CD8-positive, alpha-beta memory T cell (primary cell): Measurements from ENCODE around the gene ZNF597. TPM values are rescaled to one million over a fixed set of nuclear protein-coding genes. Genes with fewer than 3 reads are reported as not detected.

Experiments
- CTCF ChIA-PET: fragments of 350-600 bp; sonication (Branson Sonifier 250); formaldehyde crosslinking; loops from one replicate; lab custom pipeline; 2021; ENCODE audit warnings: antibody characterized with exemption; lab: Charles Lee
- POLR2A ChIA-PET: fragments of 350-600 bp; sonication (Branson Sonifier 250); formaldehyde crosslinking; loops from one replicate; lab custom pipeline; 2021; ENCODE audit warnings: antibody characterized with exemption; lab: Charles Lee
- DNase-seq, 5 donors: peaks; one replicate each; pipeline versions ENCODE4 v3.0.0 to v3.0.0-alpha.2; 2020 to 2022; ENCODE audit warnings: mixed read lengths in 1 of 5
- H3K27ac ChIP-seq: one replicate; pipeline ENCODE4 v1.7.0; 2013; ENCODE audit warnings: low read depth, mild to moderate bottlenecking, low read length, moderate library complexity
- H3K27me3 ChIP-seq: 2 replicates; pipeline ENCODE4 v1.7.0; 2013; ENCODE audit warnings: low read length, mild to moderate bottlenecking; ENCODE audit not compliant: insufficient read depth, poor library complexity, severe bottlenecking
- H3K36me3 ChIP-seq: 2 replicates; pipeline ENCODE4 v1.7.0; 2013; ENCODE audit warnings: mild to moderate bottlenecking, low read length, moderate library complexity; ENCODE audit not compliant: insufficient read depth
- H3K4me1 ChIP-seq: 2 replicates; pipeline ENCODE4 v1.7.0; 2013; ENCODE audit warnings: mild to moderate bottlenecking, low read length, moderate library complexity; ENCODE audit not compliant: insufficient read depth
- H3K4me3 ChIP-seq: 2 replicates; pipeline ENCODE4 v1.7.0; 2013; ENCODE audit warnings: mild to moderate bottlenecking, low read length
- H3K9me3 ChIP-seq: 2 replicates; pipeline ENCODE4 v1.7.0; 2013; ENCODE audit warnings: mild to moderate bottlenecking, low read length
- H3K27ac Mint-ChIP-seq, 8 donors: one replicate each; pipeline ENCODE4 v1.8.0; 2020 to 2021; ENCODE audit warnings: mixed read lengths in 8 of 8, mild to moderate bottlenecking in 6 of 8, inconsistent platforms in 3 of 8, moderate library complexity in 3 of 8
- H3K27me3 Mint-ChIP-seq, 2 donors: one replicate each; pipeline ENCODE4 v1.8.0; 2020 to 2021; ENCODE audit warnings: mixed read lengths in 2 of 2, mild to moderate bottlenecking in 1 of 2, moderate library complexity in 1 of 2
- H3K36me3 Mint-ChIP-seq, 3 donors: one replicate each; pipeline ENCODE4 v1.8.0; 2020 to 2021; ENCODE audit warnings: mixed read lengths in 3 of 3, inconsistent platforms in 1 of 3, mild to moderate bottlenecking in 1 of 3
- H3K4me1 Mint-ChIP-seq, 3 donors: one replicate each; pipeline ENCODE4 v1.8.0; 2020 to 2021; ENCODE audit warnings: mixed read lengths in 3 of 3, inconsistent platforms in 1 of 3, mild to moderate bottlenecking in 1 of 3
- H3K4me3 Mint-ChIP-seq, 7 donors: one replicate each; pipeline ENCODE4 v1.8.0; 2020 to 2021; ENCODE audit warnings: mixed read lengths in 7 of 7, mild to moderate bottlenecking in 6 of 7, moderate library complexity in 4 of 7, inconsistent platforms in 2 of 7
- H3K9me3 Mint-ChIP-seq, 5 donors: one replicate each; pipeline ENCODE4 v1.8.0; 2020 to 2022; ENCODE audit warnings: mixed read lengths in 5 of 5, mild to moderate bottlenecking in 3 of 5, moderate library complexity in 2 of 5, inconsistent platforms in 1 of 5
- polyA plus RNA-seq: library from polyadenylated mRNA; unstranded; fragments of 300-500 nt; fragmentation: Illumina TruSeq; gene quantifications from one replicate; pipeline ENCODE4 v1.2.3, GENCODE V29; 2021
- total RNA-seq, 2 experiments: library from RNA; stranded (reverse); gene quantifications; one replicate each; pipeline ENCODE4 v1.2.3, GENCODE V29; 2021

ZNF597 gene
- total and polyA plus RNA-seq, 3 experiments from 2014 or later: 1.3 to 2.4 (median 2.4) TPM

DNA sequence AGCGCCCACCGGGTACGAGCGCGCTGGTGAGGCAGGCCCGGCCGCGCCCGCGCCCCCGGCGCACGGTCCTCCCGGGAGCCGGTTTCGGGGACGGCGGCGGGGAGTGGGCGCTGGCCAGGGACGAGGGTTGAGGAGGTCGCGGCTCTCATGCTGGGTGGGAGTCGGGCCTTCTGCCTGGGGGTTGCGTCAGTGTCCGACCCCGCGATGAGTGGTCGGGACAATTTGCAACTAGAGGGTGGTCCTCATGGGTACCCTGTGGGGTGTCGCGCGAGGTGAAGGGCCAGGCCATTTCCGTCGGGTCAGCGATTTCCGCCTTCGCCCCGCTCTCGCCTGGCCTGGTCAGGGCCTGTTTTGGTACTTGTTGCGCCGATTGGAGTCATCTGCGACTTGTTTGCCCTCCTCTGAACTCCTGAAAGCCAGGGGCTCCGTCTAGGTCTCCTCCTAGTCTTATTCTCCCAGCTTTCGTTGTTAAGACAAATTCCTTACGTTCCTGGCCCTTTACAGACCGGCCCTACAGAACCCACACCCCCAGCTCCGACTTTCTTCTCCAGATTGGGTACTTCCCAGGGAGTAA lies 15.1 kb upstream of the ZNF597 start:
- Histone ChIP-seq H3K27ac (peak overlapping the region; percentile 78), H3K4me3 (peak overlapping the region; percentile 84), H3K36me3 (no peaks in the 10 kb centered on the region), H3K4me1 (peaks cover 46% of the 10 kb centered on the region), H3K27me3 (no peaks in the 10 kb centered on the region), H3K9me3 (no peaks in the 10 kb centered on the region)
- H3K36me3 Mint-ChIP-seq: peaks cover 0 to 3% (median 0%) of the 10 kb centered on the region in 3 donors
- ChIA-PET POLR2A (no interaction called here), CTCF (interaction anchor here (1.0 to 1.2 kb wide), 2 partner anchors 15 to 58 kb away, joined by 3 to 5 read pairs; partner anchors contain the start of genes NAA60, ZNF174, ZNF597 and ZSCAN32)
- DNase-seq: peak in 1 of 5 donors; percentile 26
- H3K9me3 Mint-ChIP-seq: no peaks in the 10 kb centered on the region
- H3K4me1 Mint-ChIP-seq: peaks cover 45 to 61% (median 49%) of the 10 kb centered on the region in 3 donors
- no peaks in the 10 kb centered on the region for H3K27me3 Mint-ChIP-seq
- H3K27ac Mint-ChIP-seq: peak overlapping the region; percentile 59 to 96 (median 86)
- H3K4me3 Mint-ChIP-seq: peak overlapping the region; percentile 74 to 97 (median 94)

DNA sequence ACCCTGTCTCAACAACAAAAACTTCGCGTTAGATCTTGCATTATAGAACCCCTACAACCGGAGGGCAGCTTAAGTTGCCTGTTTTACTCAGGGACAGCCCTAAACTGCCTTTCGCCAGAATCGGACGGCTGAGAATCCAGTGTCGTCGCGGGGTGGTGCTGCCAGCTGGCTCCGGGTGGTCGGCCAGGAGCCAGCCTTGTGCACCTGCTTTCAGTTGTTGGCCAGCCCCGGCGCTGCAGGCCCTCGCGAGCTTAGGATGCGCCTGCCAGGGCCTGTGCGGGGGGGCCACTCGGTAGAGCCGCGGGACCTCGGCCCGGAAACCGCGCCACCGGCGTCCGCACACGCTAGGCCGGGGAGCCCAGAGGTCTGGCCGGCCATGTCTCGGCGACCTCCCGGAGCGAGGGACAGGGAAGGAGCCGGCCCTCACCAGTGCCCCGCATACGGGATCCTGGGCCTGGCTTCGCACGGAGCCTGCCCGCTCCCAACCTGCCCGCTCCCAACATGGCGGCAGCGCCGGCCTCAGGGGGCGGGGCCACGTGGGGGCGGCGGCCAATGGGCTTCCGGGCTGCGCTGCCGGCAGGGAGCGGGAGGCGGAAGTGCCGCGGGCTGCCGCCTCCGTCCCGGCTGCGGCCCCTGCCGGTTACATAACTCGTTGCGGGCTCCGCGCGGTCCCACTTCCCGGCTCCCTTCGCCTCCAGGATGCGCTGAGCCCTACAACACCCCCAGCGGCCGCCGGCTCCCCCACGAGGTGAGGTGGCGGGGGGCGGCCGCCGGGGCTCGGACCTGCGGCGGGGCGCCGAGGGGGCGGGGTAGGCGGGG lies 14.3 kb upstream of the ZNF597 start:
- Histone ChIP-seq H3K36me3 (no peaks in the 10 kb centered on the region), H3K4me3 (peak overlapping the region; percentile 89), H3K27me3 (no peaks in the 10 kb centered on the region), H3K9me3 (no peaks in the 10 kb centered on the region), H3K27ac (peak overlapping the region; percentile 78), H3K4me1 (peaks cover 40% of the 10 kb centered on the region)
- ChIA-PET POLR2A (interaction anchor here (0.9 to 1.5 kb wide), 5 partner anchors 14 to 328 kb away, joined by 3 to 10 read pairs (median 8); partner anchors contain the start of genes CLUAP1, NAA60, ZNF174 and ZNF263), CTCF (interaction anchor here (0.5 to 1.4 kb wide), 8 partner anchors 14 to 286 kb away, joined by 3 to 7 read pairs (median 4); partner anchors contain the start of genes CLUAP1, NAA60, ZNF174 and ZNF597)
- peaks cover 0 to 3% (median 0%) of the 10 kb centered on the region in 3 donors for H3K36me3 Mint-ChIP-seq
- peaks cover 45 to 55% (median 49%) of the 10 kb centered on the region in 3 donors for H3K4me1 Mint-ChIP-seq
- peak overlapping the region; percentile 74 to 89 (median 84) for H3K4me3 Mint-ChIP-seq
- H3K9me3 Mint-ChIP-seq: no peaks in the 10 kb centered on the region
- peak; percentile 87 to 94 (median 92) for DNase-seq
- peak overlapping the region; percentile 88 to 94 (median 92) for H3K27ac Mint-ChIP-seq
- H3K27me3 Mint-ChIP-seq: no peaks in the 10 kb centered on the region

DNA sequence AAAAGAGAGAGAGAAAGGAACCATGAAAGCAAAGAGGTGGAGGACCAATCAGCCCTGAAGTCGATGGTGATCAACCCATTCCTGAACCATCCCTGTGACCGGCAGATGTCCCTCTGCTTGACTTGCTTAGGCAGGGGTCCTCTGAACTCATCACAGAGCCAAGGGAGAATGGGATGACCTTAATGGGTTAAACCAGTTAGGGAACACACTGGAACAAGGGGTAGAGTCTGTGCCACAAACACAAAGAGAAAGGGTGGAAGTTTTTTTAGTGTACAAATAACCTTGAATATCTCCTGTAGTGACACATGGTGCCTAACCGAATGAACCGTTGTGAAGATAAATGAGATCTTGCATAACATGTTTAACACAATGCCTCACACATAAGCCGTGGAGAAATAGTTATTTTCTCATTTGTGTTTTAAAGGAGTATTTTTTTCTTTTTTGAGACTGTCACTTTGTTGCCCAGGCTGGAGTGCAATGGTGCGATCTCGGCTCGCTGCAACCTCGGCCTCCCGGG lies 11.4 kb upstream of the ZNF597 start:
- peaks cover 0 to 16% (median 0%) of the 10 kb centered on the region in 3 donors for H3K36me3 Mint-ChIP-seq
- H3K4me3 Mint-ChIP-seq: peak overlapping the region in 6 of 7 donors; percentile 18 to 69 (median 44)
- H3K27me3 Mint-ChIP-seq: no peaks in the 10 kb centered on the region
- no peaks in the 10 kb centered on the region for H3K9me3 ChIP-seq
- no peaks in the 10 kb centered on the region for H3K9me3 Mint-ChIP-seq
- no peak overlapping the region for H3K27ac ChIP-seq
- DNase-seq: no peak
- peaks cover 23 to 33% (median 31%) of the 10 kb centered on the region in 3 donors for H3K4me1 Mint-ChIP-seq
- H3K4me1 ChIP-seq: peaks cover 19% of the 10 kb centered on the region
- ChIA-PET CTCF (no interaction called here), POLR2A (no interaction called here)
- H3K27ac Mint-ChIP-seq: peak overlapping the region in 5 of 8 donors; percentile 5 to 82 (median 42)
- H3K4me3 ChIP-seq: no peak overlapping the region
- no peaks in the 10 kb centered on the region for H3K36me3 ChIP-seq
- H3K27me3 ChIP-seq: no peaks in the 10 kb centered on the region

- no peaks in the 10 kb centered on the region for H3K9me3 Mint-ChIP-seq
- H3K4me1 Mint-ChIP-seq: peaks cover 17 to 27% (median 25%) of the 10 kb centered on the region in 3 donors
- CTCF ChIA-PET: no interaction called here
- no peak overlapping the region for H3K27ac ChIP-seq
- peaks cover 13% of the 10 kb centered on the region for H3K4me1 ChIP-seq
- no peak for DNase-seq
- no peaks in the 10 kb centered on the region for H3K36me3 ChIP-seq
- H3K36me3 Mint-ChIP-seq: peaks cover 0 to 18% (median 0%) of the 10 kb centered on the region in 3 donors
- peak overlapping the region in 3 of 8 donors; percentile 21 to 82 (median 68) for H3K27ac Mint-ChIP-seq
- no peaks in the 10 kb centered on the region for H3K9me3 ChIP-seq
- POLR2A ChIA-PET: no interaction called here
- no peaks in the 10 kb centered on the region for H3K27me3 Mint-ChIP-seq
- peak overlapping the region in 3 of 7 donors; percentile 18 to 59 (median 55) for H3K4me3 Mint-ChIP-seq
- no peak overlapping the region for H3K4me3 ChIP-seq
- H3K27me3 ChIP-seq: no peaks in the 10 kb centered on the region
Measured at GRCh38 chr16:3454093-3454492, 10.8 kb upstream of the ZNF597 start.

- peaks cover 10% of the 10 kb centered on the region for H3K4me1 ChIP-seq
- Mint-ChIP-seq H3K4me1 (peaks cover 29 to 52% (median 52%) of the 10 kb centered on the region in 3 donors), H3K27me3 (peaks cover 1 to 4% of the 10 kb centered on the region in 2 donors), H3K9me3 (peaks cover 6 to 10% (median 8%) of the 10 kb centered on the region in 5 donors), H3K4me3 (peak overlapping the region; percentile 93 to 99 (median 97)), H3K27ac (peak overlapping the region; percentile 75 to 98 (median 97)), H3K36me3 (peaks cover 14 to 52% (median 19%) of the 10 kb centered on the region in 3 donors)
- H3K36me3 ChIP-seq: no peaks in the 10 kb centered on the region
- CTCF ChIA-PET: interaction anchor here (0.9 to 1.8 kb wide), 6 partner anchors 13 to 285 kb away, joined by 3 to 6 read pairs (median 4); partner anchors contain the start of genes ZNF174 and ZSCAN32
- peak overlapping the region; percentile 71 for H3K4me3 ChIP-seq
- H3K27me3 ChIP-seq: no peaks in the 10 kb centered on the region
- POLR2A ChIA-PET: interaction anchor here (0.7 to 1.6 kb wide), 3 partner anchors 13 to 419 kb away, joined by 3 to 9 read pairs (median 5); no protein-coding TSS in a partner anchor
- no peaks in the 10 kb centered on the region for H3K9me3 ChIP-seq
- DNase-seq: peak in 3 of 5 donors; percentile 14 to 61 (median 31)
- H3K27ac ChIP-seq: peak overlapping the region; percentile 66
Measured at GRCh38 chr16:3444032-3444388, 706 bp upstream of the ZNF597 start.

GRCh38 chr16:3439637-3440036 lies 3.7 kb downstream of the ZNF597 start:
- Mint-ChIP-seq H3K4me3 (no peak overlapping the region), H3K27ac (peak overlapping the region in 2 of 8 donors; percentile 33 to 47), H3K36me3 (peaks cover 19 to 57% (median 26%) of the 10 kb centered on the region in 3 donors), H3K27me3 (peaks cover 9 to 10% of the 10 kb centered on the region in 2 donors), H3K4me1 (peaks cover 22 to 48% (median 35%) of the 10 kb centered on the region in 3 donors), H3K9me3 (peaks cover 6 to 12% (median 10%) of the 10 kb centered on the region in 5 donors)
- DNase-seq: no peak
- POLR2A ChIA-PET: no interaction called here
- H3K27ac ChIP-seq: no peak overlapping the region
- H3K4me3 ChIP-seq: no peak overlapping the region
- H3K4me1 ChIP-seq: peaks cover 6% of the 10 kb centered on the region
- H3K9me3 ChIP-seq: no peaks in the 10 kb centered on the region
- no peaks in the 10 kb centered on the region for H3K27me3 ChIP-seq
- CTCF ChIA-PET: no interaction called here
- H3K36me3 ChIP-seq: no peaks in the 10 kb centered on the region

DNA sequence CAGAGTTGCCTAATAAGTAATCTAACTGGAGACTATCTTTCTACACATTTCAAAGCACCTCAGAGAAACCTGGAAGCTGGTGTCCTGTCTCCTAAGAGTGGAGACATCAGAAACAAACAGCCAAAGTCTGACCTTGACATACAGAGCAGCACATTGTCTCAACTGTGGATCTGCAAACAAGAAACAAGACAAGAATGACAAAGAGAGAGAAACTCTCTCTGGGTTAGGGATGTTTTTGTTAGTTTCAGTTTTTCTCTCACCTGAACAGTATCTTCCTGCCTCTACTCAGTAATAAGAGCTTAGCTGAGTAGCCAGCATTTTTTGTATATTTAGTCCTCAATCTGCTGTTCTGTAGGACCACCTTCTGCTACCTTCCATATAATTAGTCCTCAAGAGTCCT lies 8.9 kb downstream of the ZNF597 start:
- Mint-ChIP-seq H3K4me1 (peaks cover 13 to 31% (median 28%) of the 10 kb centered on the region in 3 donors), H3K27me3 (peaks cover 10% of the 10 kb centered on the region in 2 donors), H3K27ac (peak overlapping the region in 4 of 8 donors; percentile 40 to 86 (median 45)), H3K36me3 (peaks cover 8 to 55% (median 19%) of the 10 kb centered on the region in 3 donors), H3K4me3 (no peak overlapping the region), H3K9me3 (peaks cover 0 to 12% (median 7%) of the 10 kb centered on the region in 5 donors)
- ChIA-PET CTCF (no interaction called here), POLR2A (no interaction called here)
- DNase-seq: no peak
- H3K4me3 ChIP-seq: no peak overlapping the region
- no peaks in the 10 kb centered on the region for H3K27me3 ChIP-seq
- no peaks in the 10 kb centered on the region for H3K36me3 ChIP-seq
- H3K4me1 ChIP-seq: peaks cover 8% of the 10 kb centered on the region
- no peaks in the 10 kb centered on the region for H3K9me3 ChIP-seq
- H3K27ac ChIP-seq: no peak overlapping the region
